HCT116 (cell line): ENCODE data around the gene ERGIC1. TPM values are rescaled to one million over a fixed set of nuclear protein-coding genes. Genes with fewer than 3 reads are reported as not detected.

ENCODE experiments used
- ATAC-seq: fragments of 200-7000 bp; cut with Tn5 transposase; 2 replicates; pipeline ENCODE4 v1.9.1; 2020; ENCODE audit warnings: mild to moderate bottlenecking, moderate library complexity
- BruUV-seq: library from RNA; stranded (reverse); fragments of 400-500 nt; replicated peaks from 2 replicates; lab custom pipeline; 2021; lab: Mats Ljungman, UMichigan
- CTCF ChIA-PET: fragments of 300-600 bp; sonication (Branson Sonifier 250); formaldehyde crosslinking; loops from one replicate; lab custom pipeline; 2021; ENCODE audit warnings: antibody characterized with exemption; lab: Charles Lee
- POLR2A ChIA-PET: fragments of 300-600, 350-600 bp; sonication (Branson Sonifier 250); formaldehyde crosslinking; loops from one replicate; lab custom pipeline; 2021; ENCODE audit warnings: antibody characterized with exemption; lab: Charles Lee
- RAD21 ChIA-PET, 2 experiments: fragments of 300-600 bp; sonication (Branson Sonifier 250); formaldehyde crosslinking; loops; one replicate each; lab custom pipeline; 2023; ENCODE audit warnings: low total read pairs in 2 of 2; ENCODE audit not compliant: uncharacterized antibody in 2 of 2, unreplicated experiment in 2 of 2, low non-redundant PET in 1 of 2; lab: Charles Lee
- DNase-seq: peaks from one replicate; pipeline ENCODE4 v3.0.0-alpha.2; 2010; ENCODE audit warnings: low read depth, low spot score
- H2AFZ ChIP-seq: fragments of 200-600 bp; shearing (Covaris generic), sonication (generic); 2 replicates; pipeline ENCODE4 v1.6.1; 2017; ENCODE audit warnings: low read depth, mixed run types, mixed read lengths, antibody characterized with exemption, low read length; ENCODE audit not compliant: poor library complexity, severe bottlenecking
- H3K27ac ChIP-seq: 2 replicates; pipeline ENCODE4 v1.5.1; 2012; ENCODE audit warnings: low read depth, low read length
- H3K27me3 ChIP-seq: fragments of 200-600 bp; sonication (generic); 2 replicates; pipeline ENCODE4 v1.6.1; 2016; ENCODE audit warnings: mixed run types, low read length, mixed read lengths; ENCODE audit not compliant: insufficient read depth
- H3K36me3 ChIP-seq, 2 experiments: fragments of 200-500 bp in 1 of 2; fragments of 200-600 bp in 1 of 2; sonication (Bioruptor generic) in 1 of 2; sonication (generic) in 1 of 2; 2 replicates each; pipeline versions ENCODE4 v1.5.1 to v1.6.1; 2014 to 2016; ENCODE audit warnings: low read length in 2 of 2, inconsistent platforms in 1 of 2, mixed read lengths in 1 of 2, mixed run types in 1 of 2; ENCODE audit not compliant: insufficient read depth in 2 of 2, control insufficient read depth in 1 of 2
- H3K4me1 ChIP-seq, 2 experiments: fragments of 200-600 bp in 1 of 2; sonication (generic) in 1 of 2; 2 replicates each; pipeline versions ENCODE4 v1.5.1 to v1.6.1; 2012 to 2017; ENCODE audit warnings: low read length in 2 of 2, inconsistent platforms in 1 of 2, mild to moderate bottlenecking in 1 of 2, mixed read lengths in 1 of 2, mixed run types in 1 of 2, moderate library complexity in 1 of 2; ENCODE audit not compliant: insufficient read depth in 2 of 2, control insufficient read depth in 1 of 2
- H3K4me2 ChIP-seq: fragments of 200-600 bp; sonication (generic); 2 replicates; pipeline ENCODE4 v1.6.1; 2017; ENCODE audit warnings: mixed run types, low read length, mixed read lengths
- H3K4me3 ChIP-seq, 2 experiments: fragments of 200-600 bp in 1 of 2; sonication (generic) in 1 of 2; replicated peaks in 1 of 2; 2 replicates each; pipeline ENCODE4 v1.5.1; 2011 to 2016; ENCODE audit warnings: low read length in 2 of 2, control low read depth in 1 of 2, low read depth in 1 of 2, mild to moderate bottlenecking in 1 of 2, mixed read lengths in 1 of 2, mixed run types in 1 of 2
- H3K79me2 ChIP-seq: fragments of 200-600 bp; sonication (generic); 2 replicates; pipeline ENCODE4 v1.6.1; 2017; ENCODE audit warnings: mild to moderate bottlenecking, mixed run types, low read length, moderate library complexity, mixed read lengths; ENCODE audit not compliant: insufficient read depth
- H3K9ac ChIP-seq: fragments of 200-600 bp; sonication (generic); 2 replicates; pipeline ENCODE4 v1.6.1; 2016; ENCODE audit warnings: low read length, mixed read lengths
- H3K9me2 ChIP-seq: fragments of 200-600 bp; sonication (generic), shearing (Covaris generic); 2 replicates; pipeline ENCODE4 v1.6.1; 2017; ENCODE audit warnings: mixed run types, mild to moderate bottlenecking, moderate library complexity; ENCODE audit not compliant: insufficient read depth
- H3K9me3 ChIP-seq, 2 experiments: fragments of 200-500 bp in 1 of 2; fragments of 200-600 bp in 1 of 2; sonication (Bioruptor generic) in 1 of 2; sonication (generic) in 1 of 2; 2 replicates each; pipeline ENCODE4 v1.6.1; 2014 to 2017; ENCODE audit warnings: low read length in 2 of 2, mixed read lengths in 2 of 2, inconsistent platforms in 1 of 2, low read depth in 1 of 2, mild to moderate bottlenecking in 1 of 2, mixed run types in 1 of 2, moderate library complexity in 1 of 2; ENCODE audit not compliant: control insufficient read depth in 1 of 2, insufficient read depth in 1 of 2
- H4K20me1 ChIP-seq: fragments of 200-600 bp; sonication (generic), shearing (Covaris generic); 2 replicates; pipeline ENCODE4 v1.6.1; 2017; ENCODE audit warnings: mixed run types, mild to moderate bottlenecking, moderate library complexity; ENCODE audit not compliant: insufficient read depth
- ATF3 ChIP-seq: IDR thresholded peaks from 2 replicates; pipeline ENCODE4 v1.6.1; 2012
- CEBPB ChIP-seq: IDR thresholded peaks from 2 replicates; pipeline ENCODE4 v1.6.1; 2012; ENCODE audit warnings: low read depth
- CTCF ChIP-seq, 3 experiments: fragments of 200-600 bp in 1 of 3; sonication (generic) in 1 of 3; IDR thresholded peaks in 2 of 3; conservative IDR thresholded peaks in 1 of 3; 2 replicates each; pipeline ENCODE4 v1.5.1; 2012 to 2017; ENCODE audit warnings: low read depth in 2 of 3, low read length in 2 of 3, antibody characterized with exemption in 1 of 3, borderline replicate concordance in 1 of 3, control low read depth in 1 of 3, mild to moderate bottlenecking in 1 of 3, mixed read lengths in 1 of 3, mixed run types in 1 of 3, moderate library complexity in 1 of 3; ENCODE audit not compliant: insufficient read depth in 1 of 3
- ELF1 ChIP-seq: IDR thresholded peaks from 2 replicates; pipeline ENCODE4 v1.6.1; 2012; ENCODE audit warnings: low read depth, borderline replicate concordance
- EZH2 ChIP-seq: fragments of 200-600 bp; sonication (generic); IDR thresholded peaks from 2 replicates; pipeline ENCODE4 v1.6.1; 2017; ENCODE audit warnings: antibody characterized with exemption, mixed run types
- EZH2phosphoT487 ChIP-seq: fragments of 200-600 bp; IDR thresholded peaks from 2 replicates; pipeline ENCODE4 v1.6.1; 2018; ENCODE audit warnings: antibody characterized with exemption, borderline replicate concordance
- JUND ChIP-seq: IDR thresholded peaks from 2 replicates; pipeline ENCODE4 v1.6.1; 2012
- POLR2A ChIP-seq: IDR thresholded peaks from 2 replicates; pipeline ENCODE4 v1.7.0; 2011; ENCODE audit warnings: borderline replicate concordance; ENCODE audit not compliant: insufficient read depth, insufficient read length; ENCODE audit errors: extremely low read depth
- POLR2AphosphoS5 ChIP-seq: IDR thresholded peaks from 2 replicates; pipeline ENCODE4 v1.6.1; 2011; ENCODE audit warnings: mild to moderate bottlenecking, low read depth, low read length, moderate library complexity
- RAD21 ChIP-seq: IDR thresholded peaks from 2 replicates; pipeline ENCODE4 v1.6.1; 2012; ENCODE audit warnings: low read depth, mild to moderate bottlenecking
- REST ChIP-seq: IDR thresholded peaks from 2 replicates; pipeline ENCODE4 v1.6.1; 2012; ENCODE audit warnings: low read depth
- SIN3A ChIP-seq: IDR thresholded peaks from 2 replicates; pipeline ENCODE4 v1.6.1; 2012; ENCODE audit warnings: low read depth
- SP1 ChIP-seq: IDR thresholded peaks from 2 replicates; pipeline ENCODE4 v1.6.1; 2012; ENCODE audit warnings: low read depth
- SRF ChIP-seq: IDR thresholded peaks from 2 replicates; pipeline ENCODE4 v1.6.1; 2012; ENCODE audit warnings: low read depth
- TCF7L2 ChIP-seq: IDR thresholded peaks from 2 replicates; pipeline ENCODE4 v1.7.0; 2011; ENCODE audit warnings: borderline replicate concordance, inconsistent platforms; ENCODE audit not compliant: insufficient read depth, insufficient read length; ENCODE audit errors: extremely low read depth
- YY1 ChIP-seq: IDR thresholded peaks from 2 replicates; pipeline ENCODE4 v1.6.1; 2011; ENCODE audit warnings: low read length, low read depth, moderate library complexity, mild to moderate bottlenecking; ENCODE audit not compliant: insufficient replicate concordance; ENCODE audit errors: extremely low read depth
- ZFX ChIP-seq: fragments of 450-650 bp; IDR thresholded peaks from 2 replicates; pipeline ENCODE4 v1.6.1; 2017
- intact Hi-C: fragments of 100-400 bp; cut with micrococcal nuclease; formaldehyde crosslinking; loops from 2 replicates; pipeline ENCODE4 v1.10.0; 2022
- total RNA-seq: library from RNA; stranded (reverse); gene quantifications from one replicate; pipeline ENCODE4 v1.2.1, GENCODE V29; 2021; ENCODE audit not compliant: unreplicated experiment

Gene ERGIC1
- total RNA-seq, 1 experiment from 2014 or later: 73.3 TPM

GRCh38 chr5:172839669-172840431, 5.8 kb downstream of the ERGIC1 start:
- Histone ChIP-seq H4K20me1 (no peaks in the 10 kb centered on the region), H3K27ac (no peak overlapping the region)
- no TSS peak for BruUV-seq

More at GRCh38 chr5:172839669-172840431, 5.8 kb downstream of the ERGIC1 start:
- Histone ChIP-seq H3K9me2 (no peaks in the 10 kb centered on the region), H3K9ac (no peak overlapping the region), H3K36me3 (no peaks in the 10 kb centered on the region), H3K4me1 (peaks cover 4 to 21% of the 10 kb centered on the region in 2 experiments; a peak in 3 of 4 replicates), H3K27me3 (no peaks in the 10 kb centered on the region), H3K4me2 (no peak overlapping the region), H3K9me3 (no peaks in the 10 kb centered on the region), H3K4me3 (no peak overlapping the region), H3K79me2 (peaks cover 52% of the 10 kb centered on the region), H2AFZ (no peak overlapping the region)
- ChIA-PET POLR2A (interaction anchor here (0.9 kb wide), 1 partner anchor 10 kb away, joined by 5 read pairs; no protein-coding TSS in a partner anchor), RAD21 (no interaction called here), CTCF (no interaction called here)
- ATAC-seq (no peak), DNase-seq (no peak)
- TF ChIP-seq TCF7L2: no peak
- TF ChIP-seq ELF1: no peak
- TF ChIP-seq POLR2A: no peak
- TF ChIP-seq POLR2AphosphoS5: no peak
- TF ChIP-seq REST: no peak
- no peak for TF ChIP-seq YY1
- TF ChIP-seq ATF3: no peak
- TF ChIP-seq ZFX: no peak
- TF ChIP-seq EZH2phosphoT487: no peak
- no peak for TF ChIP-seq SP1
- TF ChIP-seq CTCF (IDR thresholded peaks at IDR 0.05 in 2 of 3, conservative IDR thresholded peaks at IDR 0.05 in 1 of 3; ENCODE audit: borderline replicate concordance in 1 of 3, insufficient read depth in 1 of 3, low read depth in 2 of 3, low read length in 2 of 3): no peak
- TF ChIP-seq CEBPB: no peak
- no peak for TF ChIP-seq RAD21
- TF ChIP-seq SRF: no peak
- no peak for TF ChIP-seq EZH2
- TF ChIP-seq SIN3A: no peak
- TF ChIP-seq JUND: no peak
- intact Hi-C loops: no loop called here
